Activated CD4-positive, alpha-beta T cell treated with anti-CD3 and anti-CD28 coated beads for 48 hours (primary cell): ENCODE measurements around the gene MTERF4.
A peak's percentile ranks its signal among the peaks of the same experiment; 100 is the strongest.

ENCODE experiments used
- DNase-seq: peaks from one replicate; pipeline ENCODE4 v3.0.0-alpha.2; 2020

MTERF4 gene

DNA sequence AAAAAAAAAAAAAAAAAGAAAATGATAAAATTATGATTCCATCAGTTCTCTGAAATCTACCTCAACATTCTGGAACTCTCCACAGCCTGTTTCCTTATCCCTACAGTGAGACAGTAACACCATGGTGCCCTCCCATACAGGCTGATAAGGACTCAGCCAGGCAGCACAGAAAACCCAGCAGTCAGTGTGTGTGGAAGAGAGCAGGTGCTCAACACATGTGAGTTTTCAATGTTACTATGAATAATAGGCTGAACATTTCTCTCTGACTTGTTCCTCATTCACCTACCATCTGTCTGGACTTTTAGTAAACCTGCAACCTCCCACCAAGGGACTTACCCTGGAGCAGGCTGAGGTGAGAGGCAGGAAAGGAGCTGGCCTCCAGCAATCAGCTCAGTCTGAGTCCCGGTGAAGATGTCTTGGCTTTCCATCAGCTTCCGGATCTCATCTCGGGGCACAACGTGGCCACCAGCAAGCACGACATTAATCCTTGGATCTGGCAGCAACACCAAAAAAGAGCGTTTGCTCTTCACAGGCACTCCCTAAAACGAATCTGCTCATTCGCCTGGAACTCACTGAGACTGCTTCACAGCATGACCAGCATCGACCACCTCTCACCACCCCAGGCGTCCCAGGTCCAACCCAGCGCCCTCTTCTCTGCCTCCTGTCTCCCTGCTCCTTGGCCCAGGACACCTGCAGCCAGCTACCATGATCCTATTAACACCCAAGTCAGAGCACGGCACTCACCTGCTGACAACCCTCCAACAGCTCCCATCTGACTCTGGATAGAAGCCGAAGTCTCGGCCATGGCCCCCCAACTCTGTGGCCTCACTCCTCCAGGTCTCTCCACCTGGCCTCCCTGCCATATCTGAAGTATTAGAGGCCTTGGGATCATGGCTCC lies 30.7 kb upstream of the MTERF4 start:
- no peak for DNase-seq

DNA sequence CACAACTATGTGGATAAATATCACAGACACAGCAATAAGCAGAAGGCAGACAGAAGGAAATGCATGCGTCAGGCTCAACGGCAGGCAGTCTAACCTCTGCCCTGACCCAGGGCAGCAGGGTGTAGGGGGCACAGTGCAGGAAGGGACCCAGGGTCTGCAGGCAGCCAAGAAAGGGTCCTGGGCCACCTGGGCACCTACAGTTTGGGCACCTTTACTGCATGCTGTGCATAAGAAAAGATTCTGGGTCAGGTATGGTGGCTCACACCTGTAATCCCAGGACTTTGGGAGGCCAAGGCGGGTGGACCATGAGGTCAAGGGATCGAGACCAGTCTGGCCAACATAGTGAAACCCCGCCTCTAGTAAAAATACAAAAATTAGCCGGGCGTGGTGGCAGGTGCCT lies 29.4 kb upstream of the MTERF4 start:
- DNase-seq: no peak

GRCh38 chr2:241130316-241130715 lies 28.2 kb upstream of the MTERF4 start:
- no peak for DNase-seq

- no peak for DNase-seq
Observed at GRCh38 chr2:241129086-241129871, 27.2 kb upstream of the MTERF4 start.

GRCh38 chr2:241128266-241128665 lies 26.2 kb upstream of the MTERF4 start:
- DNase-seq: no peak

GRCh38 chr2:241126771-241127202 lies 24.7 kb upstream of the MTERF4 start:
- no peak for DNase-seq

DNA sequence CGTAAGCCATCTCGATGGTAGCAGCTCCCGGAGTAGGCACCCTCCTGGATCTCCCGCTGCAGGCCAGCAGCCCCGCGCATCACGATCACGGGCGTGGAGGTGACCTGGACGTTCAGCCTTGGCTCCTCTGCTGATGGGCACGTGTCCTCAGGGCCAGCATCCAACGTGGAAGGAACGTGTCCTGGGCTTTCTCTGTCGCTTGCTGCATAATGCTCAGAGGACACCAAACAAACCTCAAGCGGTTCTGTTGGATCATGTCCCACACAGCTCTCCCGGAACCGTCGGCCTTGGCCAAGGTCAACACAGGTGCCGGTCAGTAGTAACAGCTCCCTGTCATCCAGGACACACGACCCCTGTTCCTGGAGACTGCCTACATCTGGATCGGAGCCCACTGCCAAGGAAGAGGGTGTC lies 24.1 kb upstream of the MTERF4 start:
- DNase-seq: no peak

GRCh38 chr2:241125626-241126025 lies 23.5 kb upstream of the MTERF4 start:
- no peak for DNase-seq

- peak; percentile 54 for DNase-seq
Observed at GRCh38 chr2:241123816-241124536, 21.9 kb upstream of the MTERF4 start.

DNA sequence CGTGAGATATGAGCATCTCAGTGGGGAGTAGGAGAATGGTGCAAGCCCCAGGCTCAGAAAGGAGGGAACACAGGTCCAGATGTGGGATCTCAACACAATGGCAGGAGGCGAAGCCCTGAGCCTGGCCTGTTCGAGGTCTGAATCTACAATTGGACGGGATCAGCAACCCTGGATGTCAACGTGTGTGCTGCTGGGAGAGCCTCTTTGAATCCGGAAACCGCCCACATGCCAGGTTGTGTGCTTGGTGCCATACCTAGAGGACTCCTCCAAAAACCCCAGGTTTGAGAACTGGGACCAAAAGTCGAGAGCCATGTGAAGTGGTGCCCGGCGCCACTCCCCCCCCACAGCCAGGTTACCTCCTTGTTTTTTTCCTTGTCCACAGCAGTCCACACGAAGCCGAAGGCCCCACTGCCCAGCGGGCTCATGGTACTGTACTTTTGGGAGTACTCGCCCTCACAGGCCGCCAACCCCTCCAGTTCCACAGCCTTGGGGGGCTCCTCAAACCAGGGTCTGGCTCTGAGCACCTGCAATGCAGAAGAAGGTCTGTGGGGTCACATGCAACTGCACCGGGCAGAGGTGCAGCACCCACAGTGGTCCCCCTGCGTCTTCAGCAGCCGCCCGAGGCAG lies 20.4 kb upstream of the MTERF4 start:
- no peak for DNase-seq

GRCh38 chr2:241121008-241121407 lies 18.9 kb upstream of the MTERF4 start:
- DNase-seq: no peak

GRCh38 chr2:241120440-241120839 lies 18.4 kb upstream of the MTERF4 start:
- no peak for DNase-seq

GRCh38 chr2:241118737-241119505 lies 16.8 kb upstream of the MTERF4 start:
- no peak for DNase-seq

DNA sequence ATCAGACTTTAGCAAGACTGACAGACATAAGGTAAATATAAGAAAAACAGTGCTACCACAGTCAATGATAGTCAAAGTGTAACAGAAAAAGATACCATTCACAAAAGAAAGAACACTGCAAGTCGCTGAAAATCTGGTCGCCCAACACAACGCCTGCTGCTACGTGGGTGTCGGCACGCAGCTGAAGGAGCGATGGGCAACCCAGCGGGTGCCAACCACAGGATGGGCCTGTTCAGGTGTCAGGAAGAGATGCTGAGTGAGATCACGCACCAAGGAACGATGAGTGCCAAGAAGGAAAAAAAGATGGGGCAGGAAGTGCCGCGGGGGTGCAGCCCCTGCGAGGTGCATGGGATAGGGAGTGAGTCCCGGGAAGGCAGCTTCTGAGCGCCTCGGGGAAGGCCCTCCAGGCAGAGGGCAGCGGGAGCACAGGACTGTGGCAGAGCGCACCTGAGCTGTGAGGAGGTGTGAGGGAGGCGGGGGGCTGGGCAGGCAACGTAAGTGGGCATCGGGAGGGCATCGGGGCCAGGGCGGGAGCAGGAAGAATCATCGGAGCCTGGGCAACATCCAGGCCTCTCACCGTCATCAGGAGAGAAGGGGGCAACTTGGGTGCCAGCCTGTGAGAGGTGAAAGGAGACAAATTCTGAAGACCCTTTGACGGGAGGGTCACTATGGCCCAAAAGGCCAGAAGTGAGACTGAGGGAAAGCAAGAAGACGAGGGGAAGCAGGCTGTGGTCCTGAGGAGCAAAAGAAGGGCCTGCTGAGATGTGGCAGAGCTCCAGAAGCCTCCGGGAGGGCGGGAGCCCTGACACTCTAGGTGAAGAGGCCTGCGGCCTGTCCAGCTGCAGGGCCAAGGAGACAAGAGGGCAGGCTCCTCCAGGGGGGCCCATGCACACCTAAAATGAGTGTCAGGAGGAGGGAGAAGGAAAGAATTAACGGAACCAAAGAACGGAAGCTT lies 14.8 kb upstream of the MTERF4 start:
- DNase-seq: no peak

DNA sequence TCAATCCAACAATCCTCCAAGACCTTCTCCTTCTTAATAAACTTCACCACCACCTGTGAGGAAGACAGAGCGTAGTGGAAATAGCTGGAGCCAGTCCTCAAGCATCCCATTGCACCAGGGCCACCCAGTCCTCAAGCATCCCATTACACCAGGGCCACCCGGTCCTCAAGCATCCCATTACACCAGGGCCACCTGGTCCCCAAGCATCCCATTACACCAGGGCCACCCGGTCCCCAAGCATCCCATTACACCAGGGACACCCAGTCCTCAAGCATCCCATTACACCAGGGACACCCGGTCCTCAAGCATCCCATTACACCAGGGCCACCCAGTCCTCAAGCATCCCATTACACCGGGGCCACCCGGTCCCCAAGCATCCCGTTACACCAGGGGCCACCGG lies 13.3 kb upstream of the MTERF4 start:
- no peak for DNase-seq

DNA sequence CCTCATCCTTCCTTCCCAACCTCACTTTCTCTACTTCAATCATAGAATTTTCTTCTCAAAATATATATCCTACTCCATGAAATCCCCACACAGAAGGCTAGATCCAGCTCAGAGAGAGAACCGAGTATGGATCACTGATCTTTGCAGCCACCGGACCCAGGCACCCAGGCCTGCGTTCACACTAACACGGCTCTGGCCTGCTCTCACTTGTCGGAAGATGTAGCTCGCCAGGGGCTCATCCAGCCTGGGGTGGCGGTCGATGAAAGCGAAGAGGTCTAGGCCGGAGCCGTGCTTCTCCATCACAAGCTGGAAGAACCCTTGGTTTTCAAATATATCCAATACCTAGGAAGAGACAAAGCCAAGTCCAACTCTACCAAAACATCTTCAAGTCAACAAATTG lies 12.7 kb upstream of the MTERF4 start:
- no peak for DNase-seq

GRCh38 chr2:241112592-241112991 lies 10.5 kb upstream of the MTERF4 start:
- peak; percentile 60 for DNase-seq

DNA sequence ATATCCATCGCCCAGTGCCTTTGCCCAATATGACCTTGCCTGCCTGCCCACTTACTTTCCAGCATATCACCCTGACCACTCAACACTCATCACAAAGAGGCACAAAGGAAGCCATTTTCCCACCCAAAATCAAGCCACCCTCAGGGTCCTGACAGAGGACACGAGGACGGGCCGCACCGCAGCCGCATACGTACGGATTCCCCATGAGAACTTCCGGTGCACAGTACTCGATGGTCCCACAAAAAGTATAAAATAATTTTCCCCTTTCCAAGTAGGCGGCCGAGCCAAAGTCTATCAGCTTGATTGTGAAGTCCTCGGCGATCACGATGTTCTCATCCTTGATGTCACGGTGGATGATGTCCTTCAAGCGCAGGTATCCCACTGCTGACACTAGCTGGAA lies 10.0 kb upstream of the MTERF4 start:
- no peak for DNase-seq

- DNase-seq: no peak
Observed at GRCh38 chr2:241111440-241111805, 9.3 kb upstream of the MTERF4 start.

- no peak for DNase-seq
Observed at GRCh38 chr2:241110607-241111439, 8.7 kb upstream of the MTERF4 start.
